LoVo (cell line): Measurements from ENCODE around the gene DDO.

Experiments
- DNase-seq: peaks from one replicate; pipeline ENCODE4 v3.0.0-alpha.2; 2016; ENCODE audit warnings: low spot score

DDO gene

GRCh38 chr6:110419028-110419739, 3.8 kb upstream of the DDO start:
- DNase-seq, result no peak

- no peak for DNase-seq
Measured at GRCh38 chr6:110418594-110418993, 3.2 kb upstream of the DDO start.

GRCh38 chr6:110414669-110415068, 706 bp downstream of the DDO start:
- DNase-seq, result no peak

- DNase-seq, result no peak
Measured at GRCh38 chr6:110412360-110412759, 3.0 kb downstream of the DDO start.

GRCh38 chr6:110410511-110410910, 4.9 kb downstream of the DDO start:
- DNase-seq, result no peak

- DNase-seq, result no peak
Measured at GRCh38 chr6:110409794-110410193, 5.6 kb downstream of the DDO start.

GRCh38 chr6:110408901-110409300, 6.5 kb downstream of the DDO start:
- no peak for DNase-seq

- DNase-seq, result no peak
Measured at GRCh38 chr6:110404607-110405006, 10.8 kb downstream of the DDO start.

GRCh38 chr6:110401585-110402176, 13.7 kb downstream of the DDO start:
- DNase-seq, result no peak

GRCh38 chr6:110400208-110400607, 15.2 kb downstream of the DDO start:
- no peak for DNase-seq

GRCh38 chr6:110399219-110400071, 15.9 kb downstream of the DDO start:
- no peak for DNase-seq

- DNase-seq, result no peak
Measured at GRCh38 chr6:110398778-110399177, 16.6 kb downstream of the DDO start.

- DNase-seq, result no peak
Measured at GRCh38 chr6:110395221-110395620, 20.2 kb downstream of the DDO start.

- DNase-seq, result no peak
Measured at GRCh38 chr6:110394409-110394808, 21.0 kb downstream of the DDO start.

GRCh38 chr6:110392727-110393126, 22.6 kb downstream of the DDO start:
- no peak for DNase-seq

- no peak for DNase-seq
Measured at GRCh38 chr6:110390404-110390803, 25.0 kb downstream of the DDO start.

GRCh38 chr6:110389689-110390382, 25.5 kb downstream of the DDO start:
- no peak for DNase-seq

GRCh38 chr6:110387986-110388385, 27.4 kb downstream of the DDO start:
- DNase-seq, result no peak

- no peak for DNase-seq
Measured at GRCh38 chr6:110385458-110385863, 29.9 kb downstream of the DDO start.

GRCh38 chr6:110378552-110378951, 36.8 kb downstream of the DDO start:
- no peak for DNase-seq

- no peak for DNase-seq
Measured at GRCh38 chr6:110369066-110369465, 46.3 kb downstream of the DDO start.

- no peak for DNase-seq
Measured at GRCh38 chr6:110368284-110368683, 47.1 kb downstream of the DDO start.
